Endothelial cell of hepatic sinusoid (primary cell): ENCODE results near the gene IL11.

Source experiments
- in situ Hi-C: cut with HindIII; loops from 2 replicates; pipeline ENCODE4 v1.10.0; 2017; ENCODE audit warnings: low sequenced_read_pairs

IL11 gene

DNA sequence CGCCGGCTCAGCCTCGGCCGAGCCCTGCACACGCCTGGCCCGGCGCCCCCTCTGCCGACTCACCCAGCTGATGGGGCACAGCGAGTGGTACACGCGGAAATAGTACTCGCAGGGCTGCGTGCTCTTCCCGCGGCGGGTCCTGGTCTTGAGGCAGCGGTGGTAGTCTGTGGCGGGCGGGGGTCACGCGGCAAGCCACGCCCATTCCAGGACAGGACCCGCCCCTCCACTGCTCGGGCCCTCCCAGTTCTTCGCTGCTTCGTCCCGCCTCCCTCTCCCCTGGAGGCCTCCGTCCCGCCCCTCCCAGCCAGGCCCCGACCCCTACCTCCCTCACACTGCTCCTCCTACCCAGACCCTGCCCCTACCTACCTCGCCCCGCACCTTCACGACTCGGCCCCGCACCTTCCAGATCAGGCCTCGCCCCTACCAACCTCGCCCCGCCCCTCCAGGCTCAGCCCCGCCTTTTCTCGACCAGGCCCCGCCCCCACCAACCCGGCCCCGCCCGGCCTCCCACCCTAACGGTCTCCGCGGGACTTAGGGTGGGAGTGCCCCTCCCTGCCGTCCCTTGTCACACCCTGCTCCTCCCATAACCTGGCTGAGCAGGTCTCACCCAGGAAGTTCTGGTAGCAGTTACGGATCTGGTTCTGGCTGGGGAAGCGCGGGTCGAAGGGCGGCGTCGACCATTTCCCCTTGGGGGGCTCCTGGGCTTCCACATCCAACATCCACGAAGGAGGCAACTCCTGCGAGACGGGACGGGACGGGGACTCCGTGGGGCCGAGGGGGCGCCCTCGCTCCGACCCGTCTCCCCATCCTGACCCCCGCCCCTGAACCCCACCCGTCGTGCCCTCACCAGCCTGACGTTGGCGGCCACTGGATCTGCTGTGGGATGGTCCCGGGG lies 16.2 kb downstream of the IL11 start:
- in situ Hi-C loops, result loop anchor here (5.0 to 10.0 kb wide), 2 partner anchors 57 to 121 kb away; partner anchors contain the start of gene ZNF628

DNA sequence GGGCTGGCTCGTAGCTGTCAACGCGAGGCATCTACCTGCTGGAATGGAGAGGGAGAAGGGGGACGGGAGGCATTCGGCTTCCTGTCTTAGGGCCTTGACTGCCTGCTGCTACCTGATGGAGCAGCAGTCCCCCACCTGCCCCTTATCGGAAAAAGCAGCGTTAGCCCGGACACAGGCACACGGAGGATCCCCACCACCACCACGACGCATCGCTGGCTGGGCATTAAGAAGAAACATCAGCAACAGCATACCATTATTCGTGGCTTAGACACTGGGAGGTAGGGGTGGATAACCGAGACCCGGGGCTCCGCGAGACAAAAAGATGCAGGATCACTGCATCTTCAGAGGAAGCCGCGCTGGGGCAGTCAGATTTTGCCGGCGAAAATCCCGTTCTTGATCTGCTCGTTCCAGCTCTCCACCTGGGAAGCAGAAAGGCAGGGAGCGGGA lies 16.9 kb downstream of the IL11 start:
- in situ Hi-C loops, result loop anchor here (5.0 to 10.0 kb wide), 2 partner anchors 56 to 121 kb away; partner anchors contain the start of gene ZNF628

DNA sequence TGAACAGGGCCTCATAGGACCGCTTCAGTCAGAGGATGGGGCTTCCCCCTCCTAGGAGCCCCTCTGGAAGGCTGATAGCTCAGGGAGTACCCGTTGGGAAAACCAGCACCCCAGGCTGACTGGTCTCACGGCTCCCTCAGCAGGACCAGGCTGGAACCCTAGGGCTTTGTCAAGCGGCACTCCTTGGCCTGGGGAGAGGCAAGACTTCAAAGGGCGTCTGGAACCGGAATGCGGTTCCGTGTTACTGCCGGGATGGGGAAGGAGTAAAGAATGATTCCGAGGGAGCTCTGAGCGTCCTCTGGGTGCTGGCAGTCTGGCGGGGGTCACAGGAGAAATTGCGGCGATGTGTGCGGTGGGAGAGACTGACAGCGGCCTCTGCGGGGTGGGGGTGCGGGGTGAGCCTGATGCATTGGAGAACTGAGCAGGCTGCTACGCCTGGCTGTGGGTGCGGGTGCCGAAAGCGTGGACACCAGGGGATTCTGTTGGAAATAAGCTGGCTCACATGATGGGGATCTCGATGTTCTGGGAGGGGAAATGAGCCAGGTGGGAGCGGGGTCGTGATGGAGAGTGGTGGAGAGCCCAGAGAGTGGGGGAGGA lies 17.6 kb downstream of the IL11 start:
- in situ Hi-C loops, result loop anchor here (5.0 to 10.0 kb wide), 2 partner anchors 55 to 122 kb away; partner anchors contain the start of gene ZNF628

DNA sequence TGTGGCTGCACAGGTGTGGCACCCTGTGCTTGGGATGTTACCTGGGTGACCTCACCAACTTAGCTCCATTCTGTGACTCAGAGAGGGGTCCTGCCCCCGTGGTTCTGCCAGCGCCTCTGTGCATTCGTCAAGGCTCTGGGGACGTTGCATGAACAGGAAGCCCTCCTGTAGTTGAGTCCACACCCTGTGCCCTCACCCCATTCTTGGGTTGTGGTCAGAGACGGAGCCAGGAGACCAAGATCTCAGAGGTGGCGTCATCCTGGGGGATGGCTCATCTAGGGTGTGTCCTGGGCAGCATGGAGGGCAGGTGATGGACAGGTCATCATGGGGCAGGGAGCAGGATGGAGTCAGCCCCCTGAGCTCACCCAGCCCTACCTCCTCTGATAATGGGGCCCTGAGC lies 18.2 kb downstream of the IL11 start:
- in situ Hi-C loops, result loop anchor here (5.0 to 10.0 kb wide), 2 partner anchors 55 to 123 kb away; partner anchors contain the start of gene ZNF628

DNA sequence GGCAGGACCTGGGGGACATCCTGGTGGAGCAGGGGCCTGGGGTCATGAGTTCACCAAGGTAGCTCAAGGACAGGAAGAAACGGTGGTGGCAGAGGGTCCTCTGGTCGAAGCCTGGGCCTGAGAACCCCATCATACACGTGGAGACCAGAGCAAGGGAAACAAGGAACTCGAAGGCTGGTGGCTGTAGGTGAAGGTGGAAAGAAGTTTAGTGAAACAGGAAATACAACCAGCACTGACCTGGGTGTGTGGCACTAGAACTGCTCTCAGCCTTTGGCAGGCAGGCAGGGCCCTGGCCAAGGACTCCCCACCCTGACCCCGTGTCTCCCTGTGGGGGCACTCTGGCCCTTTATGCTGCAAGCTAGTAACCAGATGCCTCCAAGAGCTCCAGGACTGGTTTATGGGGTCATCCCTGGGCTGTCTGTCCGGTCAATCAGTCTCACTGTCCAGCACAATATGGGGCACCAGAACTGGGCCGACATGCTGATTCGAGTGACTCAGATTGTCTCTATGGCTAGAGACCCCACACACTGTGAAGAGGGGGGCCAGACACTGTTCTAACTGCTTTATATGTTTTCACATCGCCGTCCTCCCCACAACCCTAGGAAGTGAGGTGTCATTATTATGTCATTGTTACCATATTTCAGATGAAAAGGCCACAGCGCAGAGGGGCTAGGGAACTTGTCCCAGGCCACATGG lies 19.5 kb downstream of the IL11 start:
- in situ Hi-C loops, result loop anchor here (5.0 to 10.0 kb wide), 2 partner anchors 53 to 124 kb away; partner anchors contain the start of gene ZNF628

DNA sequence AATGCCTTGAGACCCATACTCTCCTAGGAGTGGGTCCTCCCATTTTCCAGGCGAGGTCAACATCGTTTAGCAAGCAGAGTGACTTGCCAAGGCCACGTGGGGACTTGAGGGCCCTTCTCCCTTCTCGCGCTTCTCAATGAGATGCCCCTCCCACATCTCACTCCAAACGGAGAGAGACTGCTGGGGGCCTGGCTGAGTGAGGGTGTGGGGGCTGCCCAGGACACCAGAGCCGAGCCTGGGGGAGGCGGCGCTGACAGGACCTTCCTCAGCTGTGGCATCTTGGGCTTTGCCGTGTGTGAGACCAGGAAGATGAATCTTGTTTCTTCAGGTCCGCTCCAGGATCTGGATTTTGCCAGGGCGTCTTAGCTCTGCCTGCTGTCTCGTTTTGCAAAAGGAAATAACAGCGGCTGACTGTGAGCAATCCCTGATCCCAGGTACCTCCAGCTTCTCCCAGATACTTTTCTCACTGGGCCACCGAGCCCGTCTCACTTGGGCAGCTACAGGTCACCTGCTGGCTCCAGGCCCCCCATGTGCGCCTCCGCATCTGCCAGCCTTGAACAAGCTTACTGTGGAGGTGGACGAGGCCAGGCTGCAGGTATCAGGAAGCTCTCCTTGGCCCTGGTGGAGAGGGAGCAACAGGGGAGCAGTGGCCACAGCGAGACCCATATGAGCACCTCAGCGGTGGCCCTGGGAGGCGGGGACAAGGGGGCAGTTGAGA lies 21.8 kb downstream of the IL11 start:
- in situ Hi-C loops, result loop anchor here (5.0 kb wide), 3 partner anchors 44 to 274 kb away; partner anchors contain the start of gene ZNF784

DNA sequence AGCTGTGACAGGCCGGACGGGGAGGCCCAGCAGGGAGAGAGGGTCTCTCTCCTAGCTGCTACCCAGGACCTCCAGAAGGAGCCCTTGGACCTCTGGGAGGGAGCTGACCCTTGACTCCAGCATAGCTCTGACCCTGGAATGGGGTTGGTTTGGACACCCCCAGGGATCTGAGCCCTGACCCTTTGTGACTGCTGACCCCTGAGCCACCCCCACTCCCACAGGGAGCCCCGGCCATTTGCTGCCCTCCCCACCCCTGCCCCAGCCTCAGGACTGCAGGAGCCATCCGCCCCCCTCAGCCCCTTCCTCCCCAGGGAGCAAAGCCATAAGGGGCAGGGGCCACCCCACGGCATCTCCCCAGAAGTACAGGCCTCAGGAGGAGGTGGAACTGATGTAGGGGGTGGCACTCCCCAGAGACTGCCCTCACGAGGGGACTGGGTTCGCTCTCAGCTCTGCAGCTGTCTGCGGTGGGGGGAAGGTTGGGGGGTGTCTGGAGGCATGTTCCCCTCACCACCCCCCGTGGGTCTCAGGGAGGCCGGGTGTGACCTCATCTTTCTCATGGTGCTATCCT lies 22.7 kb downstream of the IL11 start:
- in situ Hi-C loops, result loop anchor here (5.0 kb wide), 3 partner anchors 45 to 275 kb away; partner anchors contain the start of gene ZNF784

DNA sequence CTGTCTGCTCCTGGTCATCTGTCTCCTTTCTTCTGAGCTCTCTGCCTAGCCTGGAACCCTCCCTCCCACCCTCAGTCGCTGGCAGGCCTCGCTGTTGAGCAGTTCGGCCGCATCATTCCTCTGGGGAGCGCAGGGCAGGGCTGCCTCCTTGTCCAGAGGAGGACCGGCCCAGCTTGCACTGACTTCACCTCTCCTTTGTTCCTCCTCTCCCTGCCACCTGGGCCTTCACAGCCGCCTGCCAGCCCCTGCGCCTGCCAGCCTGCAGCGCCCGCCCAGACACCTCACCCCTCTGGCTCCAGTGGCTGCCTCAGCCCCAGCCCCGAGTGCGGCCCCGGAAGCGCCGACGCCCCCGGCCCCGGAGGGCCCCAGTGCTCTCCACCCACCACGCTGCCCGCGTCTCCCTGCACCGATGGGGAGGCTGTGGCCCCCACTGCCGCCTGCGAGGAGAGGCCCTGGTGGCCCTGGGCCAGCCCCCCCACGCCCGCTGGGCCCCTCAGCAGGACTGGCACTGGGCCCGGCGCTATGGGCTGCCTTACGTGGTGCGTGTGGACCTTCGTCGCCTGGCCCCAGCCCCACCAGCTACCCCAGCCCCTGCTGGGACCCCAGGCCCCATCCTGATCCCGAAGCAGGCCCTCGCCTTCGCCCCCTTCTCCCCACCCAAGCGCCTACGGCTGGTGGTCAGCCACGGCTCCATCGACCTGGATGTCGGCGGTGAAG lies 23.4 kb downstream of the IL11 start:
- in situ Hi-C loops, result loop anchor here (5.0 kb wide), 3 partner anchors 45 to 275 kb away; partner anchors contain the start of gene ZNF784

DNA sequence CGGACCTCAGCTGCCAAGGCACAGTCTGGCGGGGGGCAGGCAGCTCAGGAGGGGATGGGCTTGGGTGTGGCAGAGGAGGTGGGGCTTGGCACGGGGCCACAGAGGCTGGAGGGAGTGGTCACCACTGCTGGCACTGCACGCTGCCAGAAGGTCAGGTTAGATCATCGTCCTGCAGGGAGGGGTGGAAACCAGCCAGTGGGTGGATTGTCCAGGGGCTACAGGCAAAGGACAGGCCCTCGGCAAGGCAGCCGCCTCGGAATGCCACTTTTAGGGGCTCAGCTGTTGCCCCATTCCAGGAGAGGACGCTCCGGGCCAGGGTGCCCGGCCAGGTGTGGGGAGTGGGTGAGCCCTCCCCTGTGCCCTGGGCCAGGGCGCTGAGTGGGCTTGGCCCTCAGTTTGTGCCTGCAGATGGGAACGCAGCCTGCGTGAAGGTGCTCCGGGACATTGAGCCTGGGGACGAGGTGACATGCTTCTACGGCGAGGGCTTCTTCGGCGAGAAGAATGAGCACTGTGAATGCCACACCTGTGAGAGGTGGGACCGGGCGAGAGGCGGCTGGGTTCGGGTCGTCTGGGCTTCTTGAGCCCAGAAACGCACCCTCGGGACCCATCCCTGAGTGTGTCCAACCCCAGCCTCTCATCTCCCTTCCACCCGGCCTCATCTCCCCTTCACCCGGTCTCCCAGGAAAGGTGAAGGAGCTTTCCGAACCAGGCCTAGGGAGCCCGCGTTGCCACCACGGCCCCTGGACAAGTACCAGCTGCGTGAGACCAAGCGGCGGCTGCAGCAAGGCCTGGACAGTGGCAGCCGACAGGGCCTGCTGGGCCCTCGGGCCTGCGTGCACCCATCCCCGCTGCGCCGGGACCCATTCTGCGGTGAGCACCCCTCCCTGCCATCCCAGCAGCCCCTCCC lies 24.2 kb downstream of the IL11 start:
- in situ Hi-C loops, result loop anchor here (5.0 kb wide), 3 partner anchors 46 to 276 kb away; partner anchors contain the start of gene ZNF784

DNA sequence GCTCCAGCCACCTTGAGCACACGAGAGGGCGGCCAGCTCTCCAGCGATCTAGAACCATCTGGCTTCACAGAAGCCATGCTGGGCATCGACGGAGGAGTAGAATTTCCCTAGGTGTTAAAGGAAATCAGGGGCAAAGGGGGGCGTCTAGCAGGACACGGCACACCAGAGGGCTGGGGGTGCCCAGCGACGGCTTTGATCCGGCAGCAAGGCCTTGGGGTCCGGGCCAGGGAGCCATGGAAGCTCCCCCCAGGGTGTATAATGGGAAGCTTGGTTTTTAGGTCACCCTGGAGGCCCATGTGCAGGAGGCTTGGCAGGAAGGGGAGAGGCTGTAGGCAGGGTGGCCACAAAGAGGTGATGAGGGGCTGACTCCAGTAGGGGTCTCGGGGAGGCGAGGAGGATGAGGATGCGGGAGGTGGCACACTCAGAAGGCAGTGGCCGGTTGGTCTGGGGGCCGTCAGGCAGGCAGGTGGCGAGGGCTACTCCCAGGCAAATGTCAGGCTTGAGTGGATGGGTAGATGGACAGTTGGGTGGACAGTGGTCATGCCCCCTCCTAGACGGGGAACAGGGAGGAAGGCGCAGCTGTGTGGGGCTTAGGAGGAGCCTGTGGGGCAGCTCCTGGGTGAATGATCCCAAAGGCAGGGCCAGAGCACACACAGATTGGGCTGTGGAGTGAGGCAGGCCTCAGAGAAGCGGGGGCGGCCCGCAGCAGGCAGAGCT lies 25.0 kb downstream of the IL11 start:
- in situ Hi-C loops, result loop anchor here (5.0 kb wide), 3 partner anchors 47 to 277 kb away; partner anchors contain the start of gene ZNF784

DNA sequence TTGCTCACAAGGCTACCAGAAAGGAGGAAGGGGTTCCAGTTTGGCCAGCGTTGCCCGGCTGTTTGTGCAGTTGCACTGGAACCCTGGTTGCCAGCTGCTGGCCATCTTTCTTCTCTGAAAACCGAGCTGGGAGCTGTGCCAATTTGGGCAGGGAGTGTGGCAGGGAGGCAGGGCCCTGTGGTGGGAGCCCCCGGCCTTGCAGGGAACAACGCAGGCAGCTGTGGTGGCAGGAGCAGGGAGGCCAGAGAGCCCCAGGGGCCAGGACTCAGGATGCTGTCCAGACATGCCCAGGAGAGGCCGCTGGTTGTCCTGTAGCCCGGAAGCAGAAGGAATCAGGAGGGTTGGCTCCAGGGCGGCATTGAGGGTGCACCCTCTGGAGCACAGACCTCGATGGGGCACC lies 25.8 kb downstream of the IL11 start:
- in situ Hi-C loops, result no loop called here

DNA sequence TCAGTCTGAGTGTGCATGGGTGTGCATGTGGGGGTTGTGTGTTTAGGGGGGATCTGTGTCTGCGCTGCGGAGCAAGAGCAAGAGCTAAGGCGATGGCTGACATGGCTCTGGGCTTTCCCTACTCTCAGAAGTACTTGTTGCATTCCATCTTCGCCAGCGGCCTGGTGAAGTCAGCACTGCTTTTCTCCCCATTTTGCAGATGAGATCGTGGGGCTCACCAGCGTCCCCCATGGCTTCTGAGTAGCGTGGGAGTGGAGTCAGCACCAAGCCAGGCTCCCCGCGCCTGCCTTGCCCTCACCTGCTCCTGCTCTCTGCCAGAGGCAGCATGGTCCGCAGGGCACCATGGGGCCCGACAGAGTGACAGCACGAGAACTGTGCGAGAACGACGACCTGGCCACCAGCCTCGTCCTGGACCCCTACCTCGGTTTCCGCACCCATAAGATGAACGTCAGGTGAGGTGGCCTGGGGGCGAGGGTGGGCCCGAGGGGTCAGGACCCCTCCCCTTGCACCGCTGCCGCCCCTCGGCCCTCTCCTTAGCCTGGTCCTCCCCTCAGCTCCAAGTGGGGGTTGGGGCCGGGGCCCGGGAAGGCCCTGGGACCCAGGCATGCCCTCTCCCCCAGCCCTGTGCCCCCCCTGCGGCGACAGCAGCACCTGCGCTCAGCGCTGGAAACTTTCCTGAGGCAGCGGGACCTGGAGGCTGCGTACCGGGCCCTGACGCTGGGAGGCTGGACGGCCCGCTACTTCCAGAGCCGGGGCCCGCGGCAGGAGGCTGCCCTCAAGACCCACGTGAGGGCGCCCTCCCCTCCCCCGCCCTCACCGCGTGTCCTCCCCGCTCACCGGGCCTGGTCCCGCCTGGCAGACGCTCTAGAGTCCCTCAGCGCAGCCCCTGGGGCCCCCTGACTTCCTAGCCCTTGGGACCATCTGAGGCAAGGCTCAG lies 28.4 kb downstream of the IL11 start:
- in situ Hi-C loops, result no loop called here

DNA sequence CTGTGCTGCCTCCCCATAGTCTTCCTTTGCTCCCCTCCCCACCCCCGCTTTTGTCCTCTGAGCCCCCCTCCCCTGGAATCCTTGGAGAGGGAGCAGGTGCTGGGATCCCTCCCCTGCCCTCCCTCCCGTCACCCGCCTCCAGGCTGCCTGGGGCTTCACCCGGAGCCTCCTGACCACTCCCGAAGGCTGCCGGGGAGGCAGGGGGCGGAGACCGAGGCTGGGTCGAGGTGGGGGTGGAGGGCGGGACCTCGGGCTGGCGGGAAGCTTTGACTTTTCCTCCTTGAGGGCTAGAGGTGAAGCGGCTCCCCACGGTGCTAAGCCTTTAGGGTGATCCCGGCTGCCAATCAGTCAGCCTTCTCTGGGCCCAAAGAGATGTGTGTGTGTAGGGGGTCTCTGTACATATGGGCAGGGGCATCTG lies 29.1 kb downstream of the IL11 start:
- in situ Hi-C loops, result no loop called here

DNA sequence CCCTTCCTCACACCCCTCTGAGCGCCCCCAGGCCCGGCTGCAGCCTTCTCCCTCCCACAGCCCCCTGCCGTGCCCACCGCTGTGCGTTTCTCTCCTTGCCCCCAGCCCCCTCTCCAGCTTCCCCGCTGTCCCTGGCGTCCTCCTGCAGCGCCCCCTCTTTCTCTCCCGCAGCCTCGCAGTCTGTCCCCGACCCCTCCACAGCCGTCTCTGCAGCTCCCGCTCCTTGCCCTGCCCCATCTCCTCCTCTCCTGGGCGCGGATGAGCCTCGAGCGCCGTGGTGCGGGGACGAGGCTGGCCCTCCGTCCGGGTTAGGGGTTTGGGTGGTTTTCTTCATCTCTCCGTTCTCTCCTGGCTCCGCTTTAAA lies 29.5 kb downstream of the IL11 start:
- in situ Hi-C loops, result no loop called here

DNA sequence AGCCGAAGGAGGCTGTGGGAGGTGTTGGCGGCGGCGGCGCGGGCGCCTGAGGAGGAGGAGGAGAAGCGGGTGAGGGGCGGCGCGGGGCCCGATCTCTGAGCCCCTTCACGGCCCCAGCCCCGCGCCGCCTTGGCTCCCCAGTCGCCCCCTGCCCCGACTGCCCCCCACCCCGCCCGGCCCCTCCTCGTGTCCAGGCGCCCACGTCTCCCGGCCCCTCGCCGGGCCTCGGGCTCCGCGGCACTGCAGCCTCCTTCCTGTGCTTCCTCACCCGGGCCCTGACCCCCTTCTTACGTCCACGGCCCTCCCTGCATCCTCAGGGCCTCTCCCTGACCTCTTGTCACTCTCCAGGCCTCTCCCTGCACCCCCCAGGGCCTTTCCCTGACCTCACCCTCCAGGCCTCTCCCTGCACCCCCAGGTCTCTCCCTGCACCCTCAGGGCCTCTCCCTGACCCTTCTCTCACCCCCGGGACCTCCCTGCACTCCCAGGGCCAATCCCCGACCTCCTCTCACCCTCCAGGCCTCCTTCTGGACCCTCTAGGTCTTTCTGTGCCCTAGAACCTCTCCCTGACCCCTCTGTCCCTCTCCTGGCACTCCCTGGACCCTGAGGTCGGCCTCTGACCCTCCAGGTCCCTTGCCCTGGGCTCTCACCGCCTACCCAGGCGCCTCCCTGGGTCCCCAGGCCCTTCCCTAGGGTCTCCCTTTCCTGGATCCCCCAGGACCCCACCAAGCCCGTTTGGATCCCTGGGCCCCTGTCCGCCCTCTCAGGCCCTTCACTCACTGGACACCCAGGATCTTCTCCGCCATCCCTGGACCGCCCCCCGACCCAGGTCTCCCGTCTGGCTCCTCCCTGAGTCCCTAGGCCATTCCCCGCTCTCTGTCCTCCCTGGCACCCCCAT lies 30.1 kb downstream of the IL11 start:
- in situ Hi-C loops, result no loop called here
